ENCODE results near the gene MTF2.
A peak's percentile ranks its signal among the peaks of the same experiment; 100 is the strongest.
"Not testable (repeated sequence)": the region's sequence is repeated elsewhere in the genome, so short reads cannot be mapped to it uniquely, and the experiment has no call there.

MTF2 gene

DNA sequence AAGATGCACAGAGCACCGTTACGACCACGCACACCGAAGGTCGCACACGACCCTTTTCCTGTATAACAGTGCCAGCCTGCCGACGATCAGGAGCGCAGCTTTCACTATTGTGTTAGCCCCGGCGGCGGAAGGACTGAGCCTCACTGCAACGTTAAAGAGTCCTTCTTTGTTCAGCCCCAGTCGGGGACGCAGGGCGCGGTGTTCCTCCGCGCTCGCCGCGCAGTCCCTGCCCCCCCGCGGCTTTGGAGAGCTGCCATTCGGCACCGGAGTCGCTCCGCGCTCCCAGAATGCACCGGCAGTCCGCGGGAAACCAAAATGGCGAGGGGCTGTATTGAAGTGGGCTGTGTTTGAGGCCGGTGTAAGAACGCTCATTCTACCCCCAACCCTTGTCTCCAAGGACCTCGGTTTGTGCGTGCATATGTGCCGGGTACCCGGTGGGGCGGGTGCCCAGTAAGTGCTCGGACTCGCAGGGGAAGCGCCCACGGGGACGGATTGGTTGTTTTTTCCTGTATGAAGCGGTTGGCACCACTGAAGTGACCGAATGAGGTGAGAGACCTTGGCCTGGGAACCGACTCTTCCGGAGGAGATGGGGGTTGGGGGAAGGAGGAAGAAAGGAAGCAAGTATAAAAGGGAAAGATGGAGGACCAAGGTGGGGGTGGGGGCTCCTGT lies at the start of gene MTF2:
Gene MTF2, plus strand, starts transcription at position 298 of the 669 bp plus-strand sequence. Its CDS starts 244 bp downstream, at position 542.
- peak; percentile 90 for DNase-seq

DNA sequence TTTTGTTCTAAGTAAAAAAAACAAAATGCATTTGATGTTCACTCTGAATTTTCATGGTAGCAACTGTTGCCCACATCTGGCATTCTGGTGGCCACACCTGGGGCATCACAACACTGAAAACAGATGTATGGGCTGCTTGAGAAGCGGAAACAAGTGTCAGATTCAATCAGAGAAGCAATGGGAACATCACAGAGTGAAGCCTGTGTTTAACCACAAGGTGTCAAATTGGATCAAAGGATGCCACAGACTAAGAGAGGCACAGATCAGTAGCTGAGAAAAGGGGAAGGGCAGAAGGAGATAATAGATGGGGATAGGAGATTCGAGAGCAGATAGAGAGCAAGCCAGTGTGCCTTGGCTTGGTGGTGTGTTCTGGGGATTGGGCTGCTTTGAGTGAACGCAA lies 49.8 kb upstream of the MTF2 start:
- no peak for DNase-seq

DNA sequence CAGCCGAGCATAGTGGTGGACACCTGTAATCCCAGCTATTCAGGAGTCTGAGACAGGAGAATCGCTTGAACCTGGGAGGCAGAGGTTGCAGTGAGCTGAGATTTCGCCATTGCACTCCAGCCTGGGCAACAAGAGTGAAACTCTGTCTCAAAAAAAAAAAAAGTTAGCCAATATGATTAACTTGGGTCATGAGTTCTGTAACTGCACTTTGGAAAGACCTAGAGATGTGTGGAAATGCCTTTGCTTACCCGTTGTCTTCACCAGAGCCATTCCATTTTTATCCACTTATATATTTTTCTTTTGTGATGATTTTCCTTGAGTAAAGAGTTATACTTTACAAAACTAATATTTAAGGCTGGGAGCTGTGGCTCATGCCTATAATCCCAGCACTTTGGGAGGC lies 48.9 kb upstream of the MTF2 start:
- not testable (repeated sequence) for DNase-seq

DNA sequence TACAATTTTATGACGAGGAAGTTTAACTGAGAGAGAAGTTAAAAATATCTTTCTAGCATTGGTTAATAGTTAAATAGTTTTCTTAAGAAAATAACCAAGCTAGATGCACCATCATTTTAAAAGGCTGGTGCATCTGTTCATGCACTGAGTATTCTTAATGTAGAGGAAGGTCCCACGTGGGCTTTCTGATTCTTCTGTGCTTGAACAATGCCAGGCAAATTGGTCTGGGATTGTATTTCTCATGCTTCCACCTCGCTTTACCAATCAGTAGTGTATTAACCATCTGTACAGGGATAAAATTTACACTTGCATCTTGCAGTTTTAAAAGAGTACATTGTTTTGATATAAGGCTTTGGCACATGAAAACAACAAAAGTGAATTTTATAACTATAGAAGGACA lies 47.4 kb upstream of the MTF2 start:
- DNase-seq = no peak

DNA sequence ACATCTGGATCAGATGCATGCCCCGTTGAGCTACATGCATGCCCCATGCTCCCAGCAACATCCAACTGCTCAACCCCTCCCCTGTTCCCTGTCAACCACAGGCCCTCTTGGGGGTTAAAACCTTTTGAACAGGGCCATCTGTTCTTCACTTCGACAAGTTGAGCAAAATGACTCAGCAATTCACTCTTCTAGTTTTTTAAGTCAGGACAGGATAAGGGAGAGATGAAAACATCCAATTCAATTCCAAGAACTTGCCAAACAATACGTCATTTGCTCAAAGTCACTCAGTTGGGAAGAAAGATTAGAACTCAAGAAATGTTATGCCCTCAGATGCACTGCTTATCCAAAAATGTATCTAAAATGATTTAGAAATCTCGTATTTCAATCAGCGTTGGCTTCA lies 46.1 kb upstream of the MTF2 start:
- DNase-seq = no peak

DNA sequence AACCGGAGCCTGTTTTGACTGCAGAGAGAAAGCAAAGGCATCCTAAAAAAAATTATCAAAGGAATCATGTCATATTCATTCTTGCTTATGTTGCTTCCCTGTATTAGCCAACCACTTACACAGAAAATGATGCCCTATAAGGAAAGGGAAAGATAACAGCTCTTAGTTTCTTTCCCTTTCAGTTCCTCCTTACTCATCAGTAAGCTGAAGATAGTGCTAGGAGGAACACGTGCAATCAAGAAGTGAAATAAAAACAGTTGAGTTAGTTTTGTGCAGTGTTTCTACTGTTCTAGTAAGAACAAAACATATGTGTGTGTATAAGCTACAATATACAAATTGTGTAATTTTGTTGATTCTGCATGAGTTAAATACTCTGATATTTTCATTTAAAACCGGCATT lies 45.3 kb upstream of the MTF2 start:
- no peak for DNase-seq

DNA sequence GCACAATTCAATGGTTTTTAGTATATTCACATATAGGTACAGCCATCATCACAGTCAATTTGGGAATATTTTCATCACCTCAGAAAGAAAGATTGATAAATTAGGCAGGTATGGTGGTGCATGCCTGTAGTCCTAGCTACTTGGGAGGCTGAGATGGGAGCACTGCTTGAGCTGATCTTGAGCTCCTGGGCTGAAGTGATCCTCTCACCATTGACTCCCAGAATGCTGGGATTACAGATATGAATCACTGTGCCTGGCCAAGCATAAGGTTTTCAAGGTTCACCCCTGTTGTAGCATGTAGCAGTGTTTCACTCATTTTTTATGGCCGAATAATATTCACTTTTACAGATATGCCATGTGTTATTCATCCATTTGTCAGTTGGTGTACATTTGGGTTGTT lies 44.7 kb upstream of the MTF2 start:
- no peak for DNase-seq

DNA sequence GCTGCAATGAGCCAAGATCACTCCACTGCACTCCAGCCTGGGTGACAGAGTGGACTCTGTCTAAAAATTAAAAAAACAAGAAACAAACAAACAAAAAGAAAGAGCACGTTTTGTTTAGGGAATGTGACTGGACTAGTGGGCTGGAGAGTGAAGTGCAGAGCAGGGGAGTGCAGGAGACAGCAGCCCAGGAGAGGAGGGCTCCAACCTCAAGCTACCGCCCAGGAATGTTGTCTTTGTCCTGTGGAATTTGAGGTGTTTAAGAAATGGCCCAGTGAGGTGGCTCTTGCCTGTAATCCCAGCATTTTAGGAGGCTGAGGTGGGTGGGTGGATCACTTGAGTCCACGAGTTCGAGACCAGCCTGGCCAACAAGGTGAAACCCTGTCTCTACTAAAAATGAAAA lies 42.4 kb upstream of the MTF2 start:
- no peak for DNase-seq

DNA sequence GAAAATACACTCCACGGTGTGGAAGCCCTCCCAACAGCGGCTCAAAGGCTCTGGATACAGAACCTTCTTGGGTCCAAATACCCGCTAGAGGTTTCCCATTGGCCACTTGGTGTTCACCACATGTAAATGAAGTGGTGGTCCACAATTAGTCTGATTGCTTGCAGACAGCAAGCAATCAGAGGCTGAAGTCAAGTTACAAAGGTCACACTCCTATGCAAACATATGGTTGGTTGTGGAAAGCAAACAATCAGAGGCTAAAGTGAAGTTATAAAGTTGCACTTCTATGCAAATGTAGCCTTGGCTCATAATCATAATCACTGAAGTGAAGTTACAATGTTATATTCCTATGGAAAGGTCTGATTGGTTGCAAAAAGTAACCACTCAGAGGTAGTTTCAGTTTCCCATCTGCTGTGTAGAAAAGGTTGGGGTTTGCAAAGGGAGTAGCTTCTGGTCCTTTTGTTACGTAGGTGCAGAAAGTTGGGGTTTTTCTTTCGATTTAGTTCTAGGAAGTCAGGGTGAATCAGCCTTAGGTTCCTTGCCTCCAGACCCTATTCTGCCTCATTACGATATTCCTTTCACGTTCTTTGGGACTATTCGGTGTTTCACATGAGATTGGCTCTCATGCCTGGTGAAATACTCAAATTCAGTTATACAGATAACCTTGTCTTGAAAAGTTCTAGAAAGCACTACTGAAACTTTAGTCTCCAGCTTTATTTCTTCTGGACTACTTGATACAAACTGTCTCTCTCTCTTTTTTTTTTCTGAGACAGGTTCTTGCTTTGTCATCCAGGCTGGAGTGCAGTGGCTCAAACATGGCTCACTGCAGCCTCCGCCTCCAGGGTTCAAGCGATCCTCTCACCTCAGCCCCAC lies 36.7 kb upstream of the MTF2 start:
- DNase-seq = peak; percentile 9

DNA sequence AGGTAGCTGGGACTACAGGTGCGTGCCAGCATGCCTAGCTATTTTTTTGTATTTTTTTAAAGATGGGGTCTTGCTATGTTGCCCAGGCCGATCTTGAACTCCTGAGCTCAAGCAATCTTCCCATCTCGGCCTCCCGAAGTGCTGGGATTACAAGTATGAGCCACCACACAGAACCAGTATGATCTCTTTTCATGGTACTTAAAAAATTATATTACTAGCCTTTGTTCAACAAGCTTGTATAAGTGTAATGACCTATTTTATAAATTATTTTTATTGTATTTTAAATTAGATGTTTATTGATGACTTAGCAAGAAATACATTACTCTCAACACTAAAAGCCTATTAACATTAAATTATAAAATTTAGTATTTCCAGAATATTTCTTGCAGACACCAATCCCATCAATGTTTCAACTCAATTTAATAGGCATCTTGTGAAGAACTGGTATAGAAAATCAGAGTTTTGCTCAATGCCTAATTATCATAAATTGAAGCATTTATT lies 36.0 kb upstream of the MTF2 start:
- no peak for DNase-seq

DNA sequence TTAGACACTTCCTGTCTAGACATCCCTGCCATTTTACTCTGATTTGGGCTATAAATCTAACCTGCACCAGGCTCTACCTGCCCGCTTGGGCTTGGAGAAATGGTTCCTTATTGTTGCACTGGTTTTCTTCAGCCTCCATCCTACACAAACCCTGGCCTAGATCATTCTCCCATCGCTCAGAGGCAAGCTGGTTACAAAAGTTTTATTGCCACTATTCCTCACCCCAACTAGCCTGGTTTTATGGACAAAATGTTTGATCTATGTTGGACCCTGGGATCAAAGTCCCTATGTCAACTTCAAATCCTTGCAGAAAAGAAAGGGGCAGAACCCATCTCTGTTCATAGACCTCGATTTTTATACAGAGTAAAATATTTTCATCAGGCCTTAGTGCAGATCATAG lies 31.5 kb upstream of the MTF2 start:
- no peak for DNase-seq

DNA sequence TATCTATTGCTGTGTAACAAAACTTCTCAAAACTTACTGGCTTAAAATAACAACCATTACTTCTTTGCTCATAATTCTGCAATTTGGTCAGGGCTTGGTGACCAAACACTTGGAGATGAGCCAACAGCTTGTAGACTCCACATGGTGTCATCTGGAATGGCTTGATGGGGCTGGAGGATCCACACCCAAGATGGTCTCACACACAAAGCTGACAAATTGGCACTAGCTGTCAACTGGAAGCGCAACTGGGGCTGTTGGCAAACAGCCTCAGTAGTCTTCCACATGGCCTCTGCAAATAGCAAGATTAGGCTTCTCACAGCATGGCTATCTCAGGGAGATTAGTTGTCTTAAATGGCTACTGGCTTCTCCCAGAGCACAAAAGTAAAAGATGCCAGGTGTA lies 27.1 kb upstream of the MTF2 start:
- no peak for DNase-seq

DNA sequence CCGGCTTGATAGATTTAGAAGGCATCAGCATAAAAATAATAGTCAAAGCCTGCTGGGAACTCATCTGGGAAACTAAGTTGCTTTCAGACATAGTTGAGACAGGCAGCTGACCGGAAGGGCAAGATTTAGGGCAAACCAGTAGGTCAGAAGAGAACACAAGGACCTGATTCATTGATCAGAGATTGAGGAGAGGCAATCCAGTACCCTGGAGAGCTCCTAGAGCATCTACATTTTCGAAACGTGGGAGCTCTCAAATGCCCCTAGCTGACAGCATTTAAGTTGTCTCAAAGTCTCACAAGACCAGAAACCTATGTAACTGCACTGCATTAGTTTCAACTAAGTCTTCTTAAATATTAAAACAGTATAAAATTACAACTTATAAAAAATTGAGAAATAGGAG lies 22.9 kb upstream of the MTF2 start:
- DNase-seq = no peak

DNA sequence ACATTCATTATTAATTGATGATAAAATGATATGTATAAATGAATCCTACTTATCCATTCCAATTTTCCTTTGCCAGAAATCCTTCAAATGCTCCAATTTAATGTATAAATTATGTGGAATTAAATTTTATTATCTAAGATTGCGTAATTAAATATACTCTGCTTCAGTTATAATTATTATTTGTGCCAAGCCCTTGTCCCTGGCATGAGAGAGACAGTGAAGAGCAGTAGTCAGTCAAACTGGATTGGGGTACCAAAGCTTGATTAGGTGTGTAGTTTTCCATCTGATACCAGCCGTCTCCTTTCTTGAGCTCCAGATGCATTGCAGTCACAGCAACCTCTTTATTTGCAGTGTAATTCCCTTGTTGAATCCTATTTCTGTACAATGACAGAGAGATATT lies 22.4 kb upstream of the MTF2 start:
- DNase-seq = no peak

DNA sequence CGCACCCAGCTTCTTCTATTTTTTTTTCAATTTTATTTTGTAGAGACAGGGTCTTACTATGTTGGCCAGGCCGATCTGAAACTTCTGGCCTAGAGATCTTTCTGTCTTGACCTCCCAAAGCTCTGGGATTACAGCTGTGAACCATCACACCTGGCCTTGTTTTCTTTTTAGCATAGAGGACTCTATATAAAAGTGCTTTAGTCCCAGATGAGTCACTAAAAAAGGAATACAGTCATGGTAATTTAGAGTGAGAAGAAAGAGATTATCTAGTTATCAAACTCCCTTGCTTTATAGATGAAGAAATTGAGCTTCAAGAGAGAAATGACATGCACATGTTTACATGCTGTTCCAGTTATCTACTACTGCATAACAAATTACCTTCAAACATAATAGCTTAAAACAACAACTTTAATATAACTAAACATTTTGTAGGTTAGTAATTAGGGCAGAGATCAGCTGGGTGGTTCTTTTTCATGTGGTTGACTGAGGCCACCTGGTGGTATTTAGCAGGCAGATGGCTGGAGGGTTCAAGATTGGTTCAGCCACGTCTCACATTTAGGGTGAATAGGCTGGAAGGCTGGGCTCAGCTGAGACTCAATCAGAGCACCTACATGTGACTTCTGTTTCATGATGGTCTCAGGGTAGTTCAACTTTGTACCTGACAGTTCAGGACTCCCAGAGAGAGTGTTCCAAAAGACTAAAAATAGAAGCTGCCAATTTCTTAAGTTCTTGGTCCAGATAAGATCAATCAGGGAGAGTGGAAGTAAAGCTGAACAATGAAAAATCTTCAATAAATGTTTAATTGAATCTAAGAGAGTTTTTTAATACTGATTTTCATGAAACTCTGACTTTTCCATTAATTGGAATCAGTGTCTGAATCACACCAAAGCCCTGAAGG lies 16.9 kb upstream of the MTF2 start:
- DNase-seq = peak; percentile 15

DNA sequence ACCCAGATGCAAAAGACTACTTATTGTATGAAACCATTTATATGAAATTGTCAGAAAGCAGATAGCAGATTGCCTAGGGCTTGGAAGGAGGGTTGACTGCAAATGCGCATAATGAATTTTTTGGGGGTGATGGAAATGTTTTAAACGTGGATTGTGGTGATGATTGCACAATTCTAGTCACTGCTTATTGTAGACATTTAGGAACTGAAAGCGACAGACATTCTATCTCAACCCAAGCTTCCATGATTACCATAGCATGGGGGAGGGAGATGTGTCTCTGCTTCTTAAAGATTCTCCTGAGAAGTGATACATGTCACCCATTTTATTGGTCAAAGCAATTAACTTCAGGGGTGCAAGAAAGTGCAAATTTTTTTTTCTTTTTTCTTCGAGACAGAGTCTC lies 2.8 kb upstream of the MTF2 start:
- no peak for DNase-seq

DNA sequence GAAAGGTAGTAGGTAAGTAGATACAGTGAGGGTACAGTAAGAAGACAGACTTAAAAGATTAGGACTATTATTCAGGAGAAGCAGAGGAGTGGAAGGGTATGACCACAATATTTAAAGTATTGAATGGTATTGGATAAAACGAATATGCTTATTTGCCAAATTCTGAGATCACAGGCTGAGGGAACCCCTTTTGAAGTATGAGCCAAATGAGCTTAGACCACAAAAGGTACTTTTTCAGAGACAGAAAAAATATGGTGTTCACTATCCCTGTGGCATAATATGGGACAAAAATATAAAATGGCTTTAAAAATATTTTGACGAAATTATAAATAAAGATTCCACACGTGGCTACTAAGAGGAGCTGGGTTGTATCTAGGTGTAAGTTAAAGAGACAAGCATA lies 880 bp upstream of the MTF2 start:
- no peak for DNase-seq

DNA sequence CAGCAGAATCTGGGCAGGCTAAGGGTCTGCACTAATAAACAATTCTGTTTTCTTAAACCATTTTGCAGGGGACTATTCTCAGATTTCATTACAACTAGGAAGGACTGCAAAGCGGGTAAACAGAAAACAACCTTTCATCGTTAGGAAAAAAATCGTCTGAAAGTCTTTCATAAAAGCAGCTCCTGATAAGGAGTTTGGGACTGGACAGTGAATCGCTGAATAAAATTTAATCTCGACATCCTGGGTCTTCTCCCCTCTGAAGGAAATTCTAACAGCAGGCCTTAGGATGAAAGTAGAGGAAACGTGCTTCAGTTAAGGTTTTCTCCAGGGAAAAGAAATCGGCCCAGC lies 471 bp upstream of the MTF2 start:
- DNase-seq = no peak

DNA sequence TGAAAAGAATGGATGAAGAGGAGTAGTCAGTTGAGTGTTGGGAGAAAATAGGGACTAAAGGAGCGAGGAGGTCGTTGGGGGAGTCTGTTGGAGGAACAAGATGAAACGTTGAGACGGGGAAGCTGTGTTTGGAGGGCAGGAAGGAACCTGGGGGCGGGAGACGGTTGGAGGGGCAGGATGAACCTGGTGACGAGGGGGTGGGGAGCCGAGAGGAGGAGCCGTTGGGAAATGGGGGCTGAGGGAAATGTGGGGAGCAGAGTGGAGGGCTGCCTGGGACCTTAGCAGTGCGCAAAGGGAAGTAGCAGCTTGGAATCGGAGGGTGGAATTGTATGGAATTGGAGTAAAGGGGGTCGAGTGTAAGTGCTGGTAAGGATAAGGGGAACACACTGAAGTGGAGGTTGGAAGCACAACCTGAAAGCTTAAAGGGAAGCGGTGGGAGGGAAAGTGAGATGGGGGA lies 630 bp downstream of the MTF2 start:
- DNase-seq = peak; percentile 7

DNA sequence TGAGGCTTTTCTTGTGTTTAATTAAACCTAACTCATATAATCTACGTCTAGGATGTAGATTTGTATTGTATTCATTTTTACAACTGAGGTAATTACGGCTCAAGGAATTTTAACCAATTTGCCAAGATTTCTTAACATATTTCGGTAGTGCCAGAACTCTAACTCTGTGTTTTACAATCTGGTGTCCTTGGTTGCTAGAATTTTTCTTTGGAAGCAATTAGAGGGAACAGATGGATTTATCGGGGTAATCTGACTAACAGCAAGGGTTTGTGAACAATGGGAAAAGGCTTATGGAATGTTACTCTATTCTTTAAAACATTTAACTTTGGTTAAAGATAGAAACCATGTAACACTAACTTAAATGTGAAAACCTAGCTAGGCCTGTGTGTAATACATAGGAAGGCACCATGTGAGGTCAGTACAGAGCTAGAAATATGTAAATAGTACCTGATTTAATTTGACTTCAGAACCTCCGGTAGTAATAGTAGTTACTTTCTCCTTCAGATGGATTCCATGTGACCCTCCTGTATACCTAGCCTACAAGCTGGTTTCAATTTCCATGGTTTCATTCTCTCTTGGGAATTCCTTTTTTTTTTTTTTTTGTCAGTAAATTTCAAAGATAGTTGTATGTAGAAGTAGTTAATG lies 1.2 kb downstream of the MTF2 start:
- DNase-seq = no peak

DNA sequence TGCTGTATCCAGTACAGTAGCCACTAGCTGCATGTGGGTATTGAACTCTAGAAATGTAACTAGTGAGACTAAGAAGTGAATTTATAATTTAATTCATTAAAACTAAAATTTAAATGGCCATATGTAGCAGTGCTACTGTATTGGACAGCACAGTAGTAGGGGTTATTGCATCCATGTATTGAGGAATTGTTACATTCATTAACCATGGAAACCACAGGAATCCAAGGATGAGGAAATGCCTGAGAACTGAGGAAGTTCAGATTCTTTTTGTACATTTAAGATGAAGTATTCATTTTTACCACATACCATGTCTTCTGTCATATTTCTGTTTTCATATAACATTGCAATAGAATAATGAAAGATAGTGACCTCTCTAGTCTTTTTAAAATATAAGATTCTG lies 2.6 kb downstream of the MTF2 start:
- no peak for DNase-seq

DNA sequence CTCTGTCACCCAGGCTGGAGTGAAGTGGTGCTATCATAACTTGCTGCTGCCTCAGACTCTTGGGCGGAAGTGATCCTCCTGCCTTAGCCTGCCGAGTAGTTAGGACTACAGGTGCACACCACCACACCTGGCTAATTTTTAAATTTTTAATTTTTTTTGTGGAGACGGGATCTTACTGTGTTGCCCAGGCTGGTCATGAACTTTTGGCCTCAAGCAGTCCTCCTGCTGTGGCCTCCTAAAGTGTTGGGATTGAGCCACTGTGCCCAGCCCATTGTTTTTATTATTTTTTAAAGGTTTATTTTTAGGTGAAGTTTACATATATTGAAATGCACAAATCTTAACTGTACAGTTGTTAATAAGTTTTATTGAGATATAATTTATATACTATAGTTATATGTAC lies 3.2 kb downstream of the MTF2 start:
- DNase-seq = no peak

DNA sequence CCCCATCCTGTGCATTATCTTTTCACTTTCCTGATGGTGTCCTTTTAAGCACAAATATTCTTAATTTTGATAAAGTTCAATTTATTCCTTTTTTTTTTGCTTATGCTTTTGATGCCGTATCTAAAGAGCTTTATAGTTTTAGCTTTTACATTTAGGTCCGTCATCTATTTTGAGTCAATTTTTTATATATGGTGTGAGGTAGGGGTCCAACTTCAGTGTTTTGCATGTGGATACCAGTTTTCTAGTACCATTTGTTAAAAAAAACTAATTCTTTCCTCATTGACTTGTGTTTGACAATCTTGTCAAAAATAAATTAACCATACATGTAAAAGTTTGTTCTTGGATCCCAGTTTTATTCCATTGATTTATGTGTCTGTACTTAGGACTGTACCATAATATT lies 4.9 kb downstream of the MTF2 start:
- DNase-seq = no peak

All from activated T-cell treated with anti-CD3 and anti-CD28 coated beads for 4 hours (primary cell).